Measurements from ENCODE around the gene LAPTM5.

LAPTM5 gene

GRCh38 chr1:30740251-30741238 lies 17.0 kb downstream of the LAPTM5 start:
- no peak for DNase-seq

GRCh38 chr1:30739601-30740000 lies 18.0 kb downstream of the LAPTM5 start:
- no peak for DNase-seq

- DNase-seq: no peak
Observed at GRCh38 chr1:30738715-30739559, 18.6 kb downstream of the LAPTM5 start.

- DNase-seq: no peak
Observed at GRCh38 chr1:30738040-30738714, 19.4 kb downstream of the LAPTM5 start.

GRCh38 chr1:30737357-30738039 lies 20.1 kb downstream of the LAPTM5 start:
- no peak for DNase-seq

- no peak for DNase-seq
Observed at GRCh38 chr1:30735668-30736498, 21.7 kb downstream of the LAPTM5 start.

- peak; percentile 36 for DNase-seq
Observed at GRCh38 chr1:30735124-30735523, 22.4 kb downstream of the LAPTM5 start.

GRCh38 chr1:30734580-30734979 lies 23.0 kb downstream of the LAPTM5 start:
- DNase-seq: no peak

GRCh38 chr1:30734106-30734505 lies 23.5 kb downstream of the LAPTM5 start:
- no peak for DNase-seq

GRCh38 chr1:30733493-30733892 lies 24.1 kb downstream of the LAPTM5 start:
- DNase-seq: no peak

GRCh38 chr1:30732277-30732996 lies 25.1 kb downstream of the LAPTM5 start:
- no peak for DNase-seq

GRCh38 chr1:30731806-30732276 lies 25.7 kb downstream of the LAPTM5 start:
- DNase-seq: no peak

- no peak for DNase-seq
Observed at GRCh38 chr1:30731109-30731805, 26.3 kb downstream of the LAPTM5 start.

- DNase-seq: no peak
Observed at GRCh38 chr1:30730346-30731108, 27.0 kb downstream of the LAPTM5 start.

GRCh38 chr1:30729901-30730300 lies 27.7 kb downstream of the LAPTM5 start:
- no peak for DNase-seq

- no peak for DNase-seq
Observed at GRCh38 chr1:30728832-30729638, 28.5 kb downstream of the LAPTM5 start.

GRCh38 chr1:30728340-30728739 lies 29.2 kb downstream of the LAPTM5 start:
- no peak for DNase-seq

- no peak for DNase-seq
Observed at GRCh38 chr1:30727824-30728223, 29.8 kb downstream of the LAPTM5 start.

All from NCI-H1694 (cell line).